H1 (cell line): Measurements from ENCODE around the gene ATL3. TPM values are rescaled to one million over a fixed set of nuclear protein-coding genes. Genes with fewer than 3 reads are reported as not detected.

Experiments
- CTCF ChIA-PET: fragments of 300-600 bp; sonication (Branson Sonifier 250); formaldehyde crosslinking; loops from one replicate; lab custom pipeline; 2021; ENCODE audit not compliant: partially characterized antibody; lab: Charles Lee
- POLR2A ChIA-PET: fragments of 300-600 bp; sonication (Branson Sonifier 250); formaldehyde crosslinking; loops from one replicate; lab custom pipeline; 2021; ENCODE audit warnings: inconsistent platforms; ENCODE audit not compliant: partially characterized antibody; lab: Charles Lee
- DNase-seq, 2 experiments: peaks; one replicate each; pipeline versions ENCODE4 v3.0.0 to v3.0.0-alpha.2; 2010 to 2022; ENCODE audit warnings: low spot score in 2 of 2, low read depth in 1 of 2, mixed read lengths in 1 of 2
- FAIRE-seq: peaks from 2 replicates; lab custom pipeline; 2011; peaks lifted over from hg19 to GRCh38; lab: Jason Lieb, UNC
- H2AFZ ChIP-seq: 2 replicates; pipeline ENCODE4 v1.8.1; 2012; ENCODE audit warnings: low read length, inconsistent platforms
- H2AK5ac ChIP-seq: 2 replicates; pipeline ENCODE4 v1.6.1; 2013; ENCODE audit warnings: low read depth, low read length
- H2BK120ac ChIP-seq: replicated peaks from 2 replicates; pipeline ENCODE3; 2013; ENCODE audit warnings: low read depth, low read length, inconsistent platforms
- H2BK12ac ChIP-seq: 2 replicates; pipeline ENCODE4 v1.6.1; 2013; ENCODE audit warnings: low read depth, low read length
- H2BK15ac ChIP-seq: 2 replicates; pipeline ENCODE4 v1.6.1; 2013; ENCODE audit warnings: low read length
- H2BK20ac ChIP-seq: 2 replicates; pipeline ENCODE4 v1.6.1; 2013; ENCODE audit warnings: low read length
- H2BK5ac ChIP-seq: 2 replicates; pipeline ENCODE4 v1.6.1; 2013; ENCODE audit warnings: low read depth, low read length
- H3K14ac ChIP-seq: 2 replicates; pipeline ENCODE4 v1.6.1; 2013; ENCODE audit warnings: inconsistent platforms; ENCODE audit not compliant: insufficient read length
- H3K18ac ChIP-seq: 2 replicates; pipeline ENCODE4 v1.6.1; 2013; ENCODE audit warnings: low read length; ENCODE audit errors: extremely low read depth
- H3K23ac ChIP-seq: 2 replicates; pipeline ENCODE4 v1.6.1; 2013; ENCODE audit warnings: inconsistent platforms; ENCODE audit not compliant: insufficient read length
- H3K23me2 ChIP-seq: 2 replicates; pipeline ENCODE4 v1.6.1; 2013; ENCODE audit warnings: low read depth, low read length
- H3K27ac ChIP-seq: 2 replicates; pipeline ENCODE4 v1.6.1; 2011; ENCODE audit warnings: low read depth, low read length, inconsistent platforms
- H3K27me3 ChIP-seq, 4 experiments: replicated peaks in 1 of 4; 1 replicate in 1 of 4; 2 replicates in 3 of 4; pipeline versions ENCODE4 v1.6.1 to v1.8.1; 2011 to 2013; ENCODE audit warnings: low read length in 3 of 4, mild to moderate bottlenecking in 3 of 4, inconsistent platforms in 2 of 4, mixed read lengths in 2 of 4, moderate library complexity in 1 of 4; ENCODE audit not compliant: control insufficient read depth in 3 of 4, insufficient read depth in 3 of 4; ENCODE audit errors: extremely low read depth in 1 of 4
- H3K36me3 ChIP-seq, 4 experiments: 2 replicates each; pipeline versions ENCODE4 v1.6.1 to v1.8.1; 2011 to 2013; ENCODE audit warnings: mild to moderate bottlenecking in 4 of 4, low read length in 3 of 4, moderate library complexity in 2 of 4, control low read depth in 1 of 4, inconsistent platforms in 1 of 4; ENCODE audit not compliant: insufficient read depth in 4 of 4, control insufficient read depth in 2 of 4
- H3K4ac ChIP-seq: replicated peaks from 2 replicates; pipeline ENCODE3; 2013; ENCODE audit warnings: low read length, low read depth, mixed read lengths, inconsistent platforms; ENCODE audit not compliant: insufficient read length
- H3K4me1 ChIP-seq, 4 experiments: replicated peaks in 1 of 4; 1 replicate in 1 of 4; 2 replicates in 3 of 4; pipeline versions ENCODE4 v1.6.1 to v1.8.1; 2011 to 2013; ENCODE audit warnings: low read length in 3 of 4, inconsistent platforms in 2 of 4, mixed read lengths in 1 of 4; ENCODE audit not compliant: insufficient read depth in 4 of 4, control insufficient read depth in 3 of 4
- H3K4me2 ChIP-seq, 2 experiments: 2 replicates each; pipeline versions ENCODE4 v1.6.1 to v1.8.1; 2011 to 2013; ENCODE audit warnings: low read depth in 2 of 2, low read length in 2 of 2, control low read depth in 1 of 2, inconsistent platforms in 1 of 2, mild to moderate bottlenecking in 1 of 2; ENCODE audit not compliant: insufficient read depth in 1 of 2
- H3K4me3 ChIP-seq, 4 experiments: fragments of 200-600, 300-600 bp in 1 of 4; sonication (generic), shearing (Covaris generic), sonication (Bioruptor Twin) in 1 of 4; 2 replicates each; pipeline versions ENCODE4 v1.5.1 to v1.8.1; 2011 to 2016; ENCODE audit warnings: low read length in 4 of 4, low read depth in 3 of 4, control low read depth in 2 of 4, inconsistent platforms in 2 of 4, mild to moderate bottlenecking in 2 of 4, mixed read lengths in 1 of 4, moderate library complexity in 1 of 4; ENCODE audit not compliant: insufficient read depth in 2 of 4; ENCODE audit errors: extremely low read depth in 1 of 4
- H3K56ac ChIP-seq: replicated peaks from 2 replicates; pipeline ENCODE3; 2013; ENCODE audit warnings: low read depth, mild to moderate bottlenecking, mixed read lengths, low read length, inconsistent platforms; ENCODE audit not compliant: insufficient read length
- H3K79me1 ChIP-seq: 2 replicates; pipeline ENCODE4 v1.6.1; 2013; ENCODE audit warnings: low read depth, low read length, control low read depth
- H3K79me2 ChIP-seq, 2 experiments: 2 replicates each; pipeline versions ENCODE4 v1.6.1 to v1.8.1; 2012 to 2013; ENCODE audit warnings: low read length in 2 of 2, mild to moderate bottlenecking in 2 of 2, inconsistent platforms in 1 of 2; ENCODE audit not compliant: insufficient read depth in 2 of 2, control insufficient read depth in 1 of 2
- H3K9ac ChIP-seq, 4 experiments: replicated peaks in 1 of 4; 1 replicate in 1 of 4; 2 replicates in 3 of 4; pipeline versions ENCODE4 v1.6.1 to v1.8.1; 2011 to 2013; ENCODE audit warnings: low read depth in 3 of 4, low read length in 3 of 4, control low read depth in 2 of 4, mild to moderate bottlenecking in 2 of 4, moderate library complexity in 2 of 4, inconsistent platforms in 1 of 4; ENCODE audit errors: extremely low read depth in 1 of 4
- H3K9me3 ChIP-seq, 2 experiments: 2 replicates each; pipeline versions ENCODE4 v1.6.1 to v1.8.1; 2012 to 2013; ENCODE audit warnings: mild to moderate bottlenecking in 2 of 2, moderate library complexity in 2 of 2, control low read depth in 1 of 2, inconsistent platforms in 1 of 2, low read depth in 1 of 2, low read length in 1 of 2, mixed read lengths in 1 of 2; ENCODE audit not compliant: insufficient read depth in 2 of 2
- H4K20me1 ChIP-seq, 2 experiments: replicated peaks in 1 of 2; 2 replicates each; pipeline versions ENCODE3 to v1.8.1; 2011 to 2013; ENCODE audit warnings: inconsistent platforms in 2 of 2, low read length in 2 of 2, mild to moderate bottlenecking in 1 of 2; ENCODE audit not compliant: insufficient read depth in 2 of 2, control insufficient read depth in 1 of 2
- H4K5ac ChIP-seq: 2 replicates; pipeline ENCODE4 v1.6.1; 2013; ENCODE audit warnings: low read length, low read depth, mixed read lengths, inconsistent platforms; ENCODE audit not compliant: insufficient read length
- H4K8ac ChIP-seq: 2 replicates; pipeline ENCODE4 v1.8.0; 2013; ENCODE audit warnings: mild to moderate bottlenecking, moderate library complexity, low read length, inconsistent platforms; ENCODE audit not compliant: insufficient read depth; ENCODE audit errors: extremely low read depth
- H4K91ac ChIP-seq: replicated peaks from 2 replicates; pipeline ENCODE3; 2013; ENCODE audit warnings: low read length, mixed read lengths, inconsistent platforms; ENCODE audit not compliant: insufficient read length
- ASH2L ChIP-seq: fragments of 200-600, 300-600 bp; sonication (generic); IDR thresholded peaks from one replicate; pipeline ENCODE4 v1.7.1; 2017; ENCODE audit warnings: low read length
- BRCA1 ChIP-seq: IDR thresholded peaks from 2 replicates; pipeline ENCODE4 v1.6.1; 2012; ENCODE audit warnings: low read depth, low read length, improper control_type of control experiment
- CBX5 ChIP-seq: fragments of 300-800, 300-1000 bp; sonication (generic); IDR thresholded peaks from 2 replicates; pipeline ENCODE4 v1.7.1; 2016; ENCODE audit warnings: antibody characterized with exemption, low read length, low read depth
- CHD2 ChIP-seq: IDR thresholded peaks from 2 replicates; pipeline ENCODE4 v1.6.1; 2012; ENCODE audit warnings: low read length, improper control_type of control experiment
- EP300 ChIP-seq, 2 experiments: IDR thresholded peaks; 1 replicate in 1 of 2; 2 replicates in 1 of 2; pipeline ENCODE4 v1.6.1; 2011 to 2012; ENCODE audit warnings: low read depth in 2 of 2, low read length in 2 of 2, mild to moderate bottlenecking in 2 of 2, borderline replicate concordance in 1 of 2, inconsistent platforms in 1 of 2, moderate library complexity in 1 of 2
- EZH2 ChIP-seq: fragments of 200-600 bp; sonication (generic); IDR thresholded peaks from 2 replicates; pipeline ENCODE4 v1.7.1; 2012; ENCODE audit warnings: low read depth, mild to moderate bottlenecking, moderate library complexity, low read length, inconsistent platforms; ENCODE audit not compliant: severe bottlenecking
- HDAC6 ChIP-seq: IDR thresholded peaks from one replicate; pipeline ENCODE4 v1.7.1; 2012; ENCODE audit warnings: low read depth, mild to moderate bottlenecking, inconsistent platforms, low read length, moderate library complexity
- NANOG ChIP-seq: IDR thresholded peaks from 2 replicates; pipeline ENCODE4 v1.6.1; 2011; ENCODE audit warnings: low read length, low read depth, mild to moderate bottlenecking, inconsistent platforms; ENCODE audit not compliant: insufficient read depth, poor library complexity, severe bottlenecking
- RNF2 ChIP-seq: fragments of 200-900, 300-1000 bp; sonication (generic); IDR thresholded peaks from 2 replicates; pipeline ENCODE4 v1.7.1; 2016; ENCODE audit warnings: borderline replicate concordance, low read depth, mild to moderate bottlenecking, antibody characterized with exemption, low read length; ENCODE audit not compliant: poor library complexity, severe bottlenecking; ENCODE audit errors: missing control alignments
- SAP30 ChIP-seq: fragments of 300-600 bp; sonication (generic); IDR thresholded peaks from 2 replicates; pipeline ENCODE4 v1.7.1; 2012; ENCODE audit warnings: low read length, moderate library complexity, mild to moderate bottlenecking, inconsistent platforms; ENCODE audit not compliant: insufficient read depth, insufficient replicate concordance
- ZNF274 ChIP-seq: IDR thresholded peaks from 2 replicates; pipeline ENCODE4 v1.7.0; 2012; ENCODE audit warnings: low read length, borderline replicate concordance; ENCODE audit errors: extremely low read depth
- WGBS, 2 experiments: shearing (Covaris generic) in 1 of 2; methylation state at CpG; one replicate each; pipeline versions ENCODE4 v1.1.6 to v1.1.7; 2013 to 2015; ENCODE audit warnings: low lambda C conversion rate in 2 of 2, mixed read lengths in 2 of 2, inconsistent platforms in 1 of 2, low coverage in 1 of 2, missing lambda C conversion rate in 1 of 2; ENCODE audit not compliant: insufficient replicate concordance in 2 of 2, insufficient coverage in 1 of 2, insufficient read length in 1 of 2; ENCODE audit errors: extremely low coverage in 1 of 2, missing lambda C conversion rate in 1 of 2; 5-methylcytosine and 5-hydroxymethylcytosine counted together
- polyA plus RNA-seq, 7 experiments: library from polyadenylated mRNA; depleted of rRNA in 3 of 7; stranded (reverse) in 5 of 7; unstranded in 2 of 7; fragments of >200 nt in 5 of 7; fragments of 200-250 nt in 2 of 7; gene quantifications; 1 replicate in 5 of 7; 2 replicates in 1 of 7; 4 replicates in 1 of 7; pipeline versions ENCODE4 v1.2.1 to v1.2.3, GENCODE V29; 2011 to 2013; ENCODE audit warnings: missing spikeins in 2 of 7, mixed read lengths in 2 of 7
- total RNA-seq: library from RNA; stranded (reverse); fragmentation: NEBNext Ultra II Directional; extraction: Animal tissue kit (Norgen Biotek cat#: 25700); gene quantifications from 2 replicates; pipeline ENCODE4 v1.2.1, GENCODE V29; 2021
- TF ChIP-seq, protein P1 (sequence below): IDR thresholded peaks from 2 replicates; pipeline ENCODE4 v1.6.1; 2011; ENCODE audit warnings: low read depth, mild to moderate bottlenecking, low read length; ENCODE audit not compliant: insufficient read depth

ATL3 gene
- total and polyA plus RNA-seq, 2 of the 8 experiments (the other 6 are each of a cell fraction or from before 2014, with no cell fraction given) = 7.8 to 24.5 TPM

DNA sequence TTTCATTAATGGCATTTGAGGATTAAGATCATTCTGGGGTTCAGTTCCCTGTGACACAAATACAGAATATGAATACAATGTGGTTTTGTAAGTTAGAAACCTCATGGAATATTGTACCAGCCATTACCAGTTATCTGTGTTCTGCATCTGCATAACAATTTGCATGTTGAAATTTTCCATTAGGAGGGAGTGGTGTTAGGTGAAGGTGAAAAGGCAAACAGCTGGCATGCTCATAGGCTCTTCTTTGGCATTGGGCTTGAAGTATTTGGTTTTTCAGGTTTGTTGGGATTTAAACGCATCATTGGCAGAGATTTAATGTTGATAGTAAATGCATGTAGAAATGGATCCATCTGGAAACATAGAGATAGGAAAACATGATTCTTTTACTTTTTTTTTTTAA, 28.7 kb upstream of the ATL3 start:
- Histone ChIP-seq H3K36me3 (no peaks in the 10 kb centered on the region; a peak in 1 of 8 replicates), H3K23me2 (no peaks in the 10 kb centered on the region), H2AFZ (no peak overlapping the region), H3K4ac (no peak overlapping the region), H2BK120ac (no peak overlapping the region), H2BK15ac (no peak overlapping the region), H3K27ac (no peak overlapping the region), H3K9me3 (no peaks in the 10 kb centered on the region), H3K79me1 (peaks cover 4% of the 10 kb centered on the region), H4K91ac (no peak overlapping the region), H2AK5ac (no peak overlapping the region), H3K56ac (no peak overlapping the region), H3K4me1 (peaks cover 0 to 8% (median 2%) of the 10 kb centered on the region in 4 experiments; a peak in 3 of 7 replicates), H3K18ac (no peak overlapping the region), H3K4me2 (no peak overlapping the region), H3K27me3 (no peaks in the 10 kb centered on the region), H4K5ac (no peak overlapping the region), H3K14ac (no peak overlapping the region), H2BK20ac (no peak overlapping the region), H3K9ac (no peak overlapping the region), H4K20me1 (peaks cover 7% of the 10 kb centered on the region in 2 experiments), H4K8ac (no peak overlapping the region), H2BK12ac (no peak overlapping the region), H3K79me2 (peaks cover 12 to 82% of the 10 kb centered on the region in 2 experiments), H3K23ac (no peak overlapping the region), H3K4me3 (no peak overlapping the region), H2BK5ac (no peak overlapping the region)
- 91% methylated on average over 1 of the region's 1 CpG; no CpG with 5 or more reads in 1 of the 2 experiments for WGBS, 2 experiments
- FAIRE-seq = no peak
- CTCF ChIA-PET = interaction anchor here (0.6 to 1.7 kb wide), 7 partner anchors 8 to 538 kb away, joined by 3 to 10 read pairs (median 3); no protein-coding TSS in a partner anchor
- DNase-seq = no peak
- POLR2A ChIA-PET = interaction anchor here (0.6 kb wide), 1 partner anchor 10 kb away, joined by 3 read pairs; no protein-coding TSS in a partner anchor
- TF ChIP-seq EP300 (IDR thresholded peaks at IDR 0.05; ENCODE audit: borderline replicate concordance in 1 of 2, low read depth in 2 of 2, low read length in 2 of 2) (no peak), CHD2 (no peak), ZNF274 (no peak), NANOG (no peak), SAP30 (no peak), RNF2 (no peak), ASH2L (no peak), EZH2 (no peak), HDAC6 (no peak), CBX5 (no peak), BRCA1 (no peak)
- TF ChIP-seq, protein P1, sequence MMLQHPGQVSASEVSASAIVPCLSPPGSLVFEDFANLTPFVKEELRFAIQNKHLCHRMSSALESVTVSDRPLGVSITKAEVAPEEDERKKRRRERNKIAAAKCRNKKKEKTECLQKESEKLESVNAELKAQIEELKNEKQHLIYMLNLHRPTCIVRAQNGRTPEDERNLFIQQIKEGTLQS = no peak
